Embryonic facial prominence (tissue), 1 donor: ENCODE measurements around the gene FBXW8.

Experiments used
- DNase-seq: peaks from one replicate; pipeline ENCODE4 v3.0.0-alpha.2; 2016; ENCODE audit errors: extremely low spot score

Gene FBXW8

DNA sequence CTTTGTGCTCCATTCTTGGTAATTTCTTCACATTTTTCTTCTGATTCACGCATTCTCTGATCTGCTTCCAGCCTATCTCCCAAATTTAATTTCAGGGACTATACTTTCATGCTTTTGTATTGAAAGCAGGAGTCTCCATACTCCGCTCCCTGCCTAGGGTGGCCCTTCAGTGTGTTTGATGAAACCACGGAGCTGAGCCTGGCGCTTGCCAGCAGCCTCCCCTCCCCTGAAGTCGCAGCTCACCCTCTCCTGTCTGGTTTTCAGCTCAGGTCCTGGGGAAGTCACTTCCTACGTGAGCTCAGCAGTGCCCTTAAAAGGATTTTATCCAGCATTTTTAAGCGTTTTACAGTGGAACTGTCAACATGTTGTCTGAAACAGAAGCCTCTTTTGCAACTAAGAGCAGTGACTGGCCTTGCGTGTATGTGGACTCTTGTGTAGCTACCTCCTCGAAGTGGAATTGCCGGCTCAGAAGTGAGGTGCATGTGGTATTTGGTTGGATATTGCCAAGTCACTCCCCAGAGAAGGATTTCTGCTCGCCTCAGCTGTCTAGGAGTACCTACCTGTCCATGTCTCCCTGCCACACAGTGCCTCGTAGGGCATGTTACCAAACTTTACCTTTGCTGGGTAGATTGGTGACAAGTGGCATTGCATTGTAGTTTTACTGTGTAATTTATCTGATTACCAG, 109.9 kb downstream of the FBXW8 start:
- DNase-seq, result no peak

DNA sequence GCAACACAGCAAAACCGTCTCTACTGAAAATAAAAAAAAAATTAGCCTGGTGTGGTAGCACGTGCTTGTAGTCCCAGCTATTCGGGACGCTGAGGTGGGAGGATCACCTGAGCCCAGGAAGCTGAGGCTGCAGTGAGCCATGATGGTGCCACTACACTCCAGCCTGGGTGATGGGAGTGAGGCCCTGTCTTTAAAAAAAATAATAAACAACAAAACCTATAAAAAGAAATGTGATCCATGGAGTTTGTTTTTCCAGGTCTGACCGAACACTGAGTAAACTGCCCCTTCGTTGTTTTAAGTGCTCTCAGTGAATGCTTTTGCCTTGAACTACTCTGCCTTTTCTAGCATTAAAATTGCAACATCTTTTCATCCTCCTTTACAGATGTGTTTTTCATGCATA, 111.7 kb downstream of the FBXW8 start:
- DNase-seq, result no peak

DNA sequence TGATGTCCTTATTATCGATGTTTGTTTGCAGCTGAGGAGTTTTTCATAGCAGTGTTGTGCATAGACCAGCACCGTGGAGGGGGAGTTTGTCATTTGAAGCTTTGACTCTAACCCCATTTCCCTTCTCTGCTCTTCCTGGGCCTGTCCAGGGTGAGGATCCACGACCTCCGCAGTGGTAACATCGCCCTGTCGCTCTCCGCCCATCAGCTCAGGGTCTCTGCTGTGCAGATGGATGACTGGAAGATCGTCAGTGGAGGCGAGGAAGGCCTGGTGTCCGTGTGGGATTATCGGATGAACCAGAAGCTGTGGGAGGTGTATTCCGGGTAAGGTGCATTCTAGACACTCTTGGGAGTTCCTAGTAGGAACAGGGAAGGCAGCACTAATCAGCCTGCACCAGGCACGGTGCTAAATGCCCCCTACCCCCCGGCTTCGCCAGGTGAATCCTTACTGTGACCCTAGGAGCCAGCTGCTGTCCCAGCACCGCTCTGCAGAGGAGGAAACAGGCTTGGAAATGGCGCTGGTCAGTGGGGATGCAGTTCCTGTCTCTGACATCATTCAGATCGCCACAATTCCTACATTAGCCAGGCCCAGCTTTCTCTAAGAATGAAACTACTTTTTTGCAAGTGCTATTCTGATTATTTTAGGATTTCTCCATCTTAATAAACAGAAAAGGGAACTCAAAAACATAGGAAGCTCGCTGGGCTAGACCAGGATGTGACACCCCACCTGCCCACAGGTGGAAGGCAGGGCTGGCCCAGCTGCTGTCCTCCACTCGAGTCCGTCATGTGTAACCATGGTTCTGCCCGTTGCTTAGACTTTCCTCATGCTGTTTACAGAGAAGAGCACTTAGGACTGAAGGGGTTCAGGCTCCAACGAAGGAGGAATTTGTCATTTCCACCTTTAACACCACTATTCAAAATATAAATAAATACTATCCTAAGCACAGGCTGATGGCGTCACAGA, 113.5 kb downstream of the FBXW8 start:
- no peak for DNase-seq

DNA sequence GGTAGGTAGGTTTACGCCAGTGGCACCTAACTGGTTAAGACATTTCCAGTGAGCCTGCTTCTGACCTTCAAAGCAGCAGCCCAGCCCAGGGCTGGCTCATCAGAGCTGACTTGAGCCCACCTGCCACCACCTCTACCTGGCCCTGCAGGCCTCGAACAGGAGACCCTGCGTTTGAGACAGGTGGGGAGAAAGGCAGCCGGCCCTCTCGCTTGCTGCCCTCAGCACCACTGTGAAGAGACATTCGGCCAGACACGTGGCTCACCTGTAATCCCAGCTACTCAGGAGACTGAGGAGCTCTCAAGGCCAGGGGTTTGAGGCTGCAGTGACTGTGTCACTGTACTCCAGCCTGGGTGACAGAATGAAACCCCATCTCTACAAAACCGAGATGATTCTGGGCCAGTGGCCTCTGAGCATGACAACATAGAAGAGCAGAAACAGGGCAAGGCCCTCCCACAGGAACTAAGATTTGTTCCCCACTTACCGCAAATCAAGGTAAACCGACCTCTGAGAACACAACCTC, 114.3 kb downstream of the FBXW8 start:
- no peak for DNase-seq

DNA sequence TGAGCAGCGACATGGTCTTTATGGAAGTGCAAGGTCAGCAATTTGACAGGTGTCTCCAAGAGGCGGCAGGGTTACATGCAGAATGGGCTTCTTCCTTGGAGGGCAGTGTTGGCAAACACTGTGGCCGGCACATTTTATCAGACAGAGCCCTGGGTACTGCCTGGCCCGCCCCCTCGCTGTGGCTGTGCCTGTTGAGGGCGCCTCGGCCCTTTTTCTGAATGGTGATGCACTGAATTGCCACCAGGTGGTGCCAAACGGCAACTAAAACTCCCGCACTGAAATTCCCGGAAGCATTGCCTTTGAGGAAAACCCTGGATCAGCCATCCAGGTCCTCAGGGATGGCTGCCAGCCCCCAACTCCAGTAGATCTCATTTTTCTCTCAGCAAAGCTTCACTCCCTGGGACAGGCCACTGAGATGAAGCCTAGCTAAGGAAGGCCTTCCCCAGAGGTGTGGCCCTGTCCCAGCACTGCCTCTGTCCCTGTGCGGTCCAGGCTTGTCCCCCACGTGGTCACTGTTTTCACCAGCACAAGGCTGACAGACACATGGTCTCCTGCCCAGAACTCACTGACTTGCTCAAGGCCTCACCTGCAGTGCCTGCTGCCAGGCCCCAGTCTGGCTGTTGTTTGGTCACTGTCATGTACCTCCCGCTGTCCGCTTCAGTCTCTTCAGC, 114.9 kb downstream of the FBXW8 start:
- no peak for DNase-seq

DNA sequence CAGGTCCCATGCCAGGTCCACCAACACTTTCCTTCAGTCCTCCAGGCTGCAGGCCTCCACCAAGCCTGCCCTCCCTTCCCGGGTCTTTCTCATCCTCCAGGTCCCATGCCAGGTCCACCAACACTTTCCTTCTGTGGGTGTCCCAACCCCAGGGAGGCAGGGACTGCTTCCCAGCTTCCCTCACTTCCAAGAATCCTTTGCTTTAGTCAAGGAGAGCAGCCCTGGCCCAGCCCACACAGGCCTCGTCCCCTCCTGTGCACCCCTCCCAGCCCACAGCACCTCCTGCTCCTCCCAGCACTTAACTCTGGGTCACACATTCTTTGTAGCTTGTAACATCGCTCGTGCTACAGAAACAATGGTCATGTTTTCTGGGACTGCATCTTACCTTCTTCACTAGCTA, 115.6 kb downstream of the FBXW8 start:
- DNase-seq, result no peak

DNA sequence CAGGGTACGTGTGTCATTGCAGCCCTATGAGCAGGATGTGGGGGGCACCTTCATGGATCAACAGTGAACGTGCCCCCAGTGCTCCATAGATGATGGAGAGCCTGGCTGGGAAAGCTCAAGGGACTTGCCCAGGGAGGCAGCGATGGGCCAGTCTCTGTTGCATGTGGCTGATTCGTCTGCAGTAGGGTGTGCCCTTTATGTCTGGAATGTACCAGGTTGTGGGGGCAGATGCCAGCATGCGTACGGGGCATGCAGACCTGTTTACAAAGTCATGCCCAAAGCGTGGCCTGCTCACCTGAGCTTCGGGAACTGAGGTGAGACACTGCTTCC, 116.1 kb downstream of the FBXW8 start:
- DNase-seq, result no peak

DNA sequence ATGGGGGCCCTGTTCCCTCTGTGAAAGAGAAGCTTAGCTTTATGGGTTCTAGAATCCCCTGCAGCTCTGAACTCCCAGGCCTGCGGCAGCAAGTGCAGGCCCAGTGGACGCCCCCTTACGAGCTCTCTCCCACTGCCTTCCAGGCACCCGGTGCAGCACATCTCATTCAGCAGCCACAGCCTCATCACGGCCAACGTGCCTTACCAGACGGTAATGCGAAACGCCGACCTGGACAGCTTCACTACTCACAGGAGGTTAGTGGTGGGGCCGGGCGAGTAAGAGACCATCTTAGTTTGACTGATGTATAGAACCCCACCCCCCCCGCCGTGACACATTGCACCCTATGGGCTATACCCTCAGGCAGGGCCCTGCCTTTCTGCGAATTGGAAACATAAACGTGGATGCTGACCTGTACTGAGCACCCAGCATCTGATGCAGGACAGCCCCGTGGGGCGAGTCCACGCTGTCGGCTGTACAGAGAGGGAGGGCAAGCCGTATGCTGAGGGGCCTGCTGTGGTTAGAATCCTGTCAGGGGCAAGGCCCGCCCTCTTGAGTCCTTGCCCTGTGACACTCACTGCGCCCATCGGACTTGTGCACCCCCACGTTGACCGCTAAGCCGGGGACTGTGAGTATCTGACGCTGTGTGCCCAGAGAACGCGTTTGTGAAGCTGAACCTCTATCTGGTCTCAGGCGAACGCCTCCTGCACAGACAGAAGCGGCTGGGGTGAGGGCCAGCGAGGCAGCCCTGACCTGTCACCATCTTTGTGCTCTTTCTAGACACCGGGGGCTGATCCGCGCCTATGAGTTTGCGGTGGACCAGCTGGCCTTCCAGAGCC, 116.7 kb downstream of the FBXW8 start:
- no peak for DNase-seq

DNA sequence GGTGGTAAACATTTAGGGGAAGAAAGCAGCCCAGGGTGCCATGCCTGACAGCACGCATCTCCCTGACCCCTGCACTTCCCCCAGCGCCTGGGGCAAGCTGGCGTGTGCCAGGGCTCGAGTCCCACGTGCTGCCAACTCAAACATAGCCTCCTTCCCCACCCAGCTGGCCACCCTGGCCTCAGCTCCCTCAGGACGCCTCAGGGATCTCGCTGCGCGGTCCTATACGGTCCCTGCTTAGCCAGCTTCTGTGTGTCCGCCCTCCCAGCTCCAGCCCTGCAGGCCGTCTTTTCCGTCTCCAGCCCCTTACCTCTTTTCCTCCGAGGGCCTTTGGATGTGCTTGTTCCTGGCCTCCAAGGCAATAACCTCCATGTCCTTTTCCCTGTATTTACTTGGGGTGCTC, 117.5 kb downstream of the FBXW8 start:
- DNase-seq, result no peak

DNA sequence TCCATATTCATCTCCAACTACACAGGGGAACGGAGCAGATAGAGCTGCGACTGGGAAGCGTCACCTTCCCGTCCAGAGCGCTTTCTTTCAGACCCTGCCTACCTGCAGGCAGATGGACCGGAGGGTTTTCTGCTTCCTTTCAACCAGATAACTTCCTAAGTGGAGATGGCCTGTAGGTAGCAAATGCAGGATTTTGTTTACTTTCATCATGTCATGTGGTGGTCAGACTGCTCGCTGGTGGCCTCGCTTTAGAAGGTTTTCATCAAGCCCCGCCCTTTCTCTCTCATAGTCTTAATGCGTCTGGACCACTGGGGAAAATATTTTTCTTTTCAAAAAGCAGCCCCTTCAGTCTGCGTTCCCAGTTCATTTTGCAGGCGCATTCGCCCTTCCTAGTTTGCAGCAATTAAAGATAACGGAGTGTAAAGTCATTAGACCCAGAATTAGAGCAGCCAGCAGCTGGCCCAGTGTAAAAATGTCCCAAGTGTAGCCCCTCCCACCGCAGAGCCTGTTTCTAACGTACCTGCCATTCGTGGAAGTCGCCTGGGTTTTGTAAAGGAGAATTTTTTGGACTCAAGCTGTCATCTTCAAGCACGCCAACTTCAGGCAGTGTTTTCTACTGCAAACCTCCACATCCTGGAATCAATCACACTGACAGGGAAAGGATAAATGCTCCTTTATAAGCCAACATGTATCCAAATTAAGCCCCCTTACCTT, 119.6 kb downstream of the FBXW8 start:
- DNase-seq, result no peak

DNA sequence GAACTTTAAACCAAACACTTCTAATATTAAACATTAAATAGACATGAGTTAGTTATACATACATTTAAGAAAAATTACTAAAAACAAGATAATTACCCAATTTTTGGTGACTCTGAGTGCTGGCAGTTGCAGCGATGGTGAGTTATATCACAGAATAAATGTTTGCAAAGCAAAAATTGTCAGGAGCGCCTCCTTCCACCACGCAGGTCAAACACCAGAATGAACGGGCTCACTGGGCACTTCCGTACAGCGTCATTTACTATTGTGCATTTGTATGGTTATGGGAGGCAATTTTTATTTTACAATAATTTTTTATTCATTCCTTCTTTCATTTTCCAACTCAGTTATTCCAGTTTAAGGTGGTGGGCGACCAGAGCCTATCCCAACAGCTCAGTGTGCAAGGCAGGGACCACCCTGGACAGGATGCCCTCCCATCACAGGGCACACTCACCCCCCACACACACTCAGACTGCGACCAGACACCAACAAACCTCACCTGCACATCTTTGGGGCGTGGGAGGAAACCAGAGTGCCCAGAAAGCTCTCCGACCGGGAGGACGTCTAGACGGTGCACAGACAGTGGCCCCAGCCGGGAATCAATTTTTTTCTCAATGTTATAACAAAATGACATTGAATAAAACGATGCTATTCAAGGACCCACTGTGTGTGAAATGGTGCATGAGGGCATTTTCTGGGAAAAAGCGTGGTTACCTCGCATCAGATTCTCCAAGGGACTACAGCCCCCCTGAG, 121.3 kb downstream of the FBXW8 start:
- DNase-seq, result no peak

DNA sequence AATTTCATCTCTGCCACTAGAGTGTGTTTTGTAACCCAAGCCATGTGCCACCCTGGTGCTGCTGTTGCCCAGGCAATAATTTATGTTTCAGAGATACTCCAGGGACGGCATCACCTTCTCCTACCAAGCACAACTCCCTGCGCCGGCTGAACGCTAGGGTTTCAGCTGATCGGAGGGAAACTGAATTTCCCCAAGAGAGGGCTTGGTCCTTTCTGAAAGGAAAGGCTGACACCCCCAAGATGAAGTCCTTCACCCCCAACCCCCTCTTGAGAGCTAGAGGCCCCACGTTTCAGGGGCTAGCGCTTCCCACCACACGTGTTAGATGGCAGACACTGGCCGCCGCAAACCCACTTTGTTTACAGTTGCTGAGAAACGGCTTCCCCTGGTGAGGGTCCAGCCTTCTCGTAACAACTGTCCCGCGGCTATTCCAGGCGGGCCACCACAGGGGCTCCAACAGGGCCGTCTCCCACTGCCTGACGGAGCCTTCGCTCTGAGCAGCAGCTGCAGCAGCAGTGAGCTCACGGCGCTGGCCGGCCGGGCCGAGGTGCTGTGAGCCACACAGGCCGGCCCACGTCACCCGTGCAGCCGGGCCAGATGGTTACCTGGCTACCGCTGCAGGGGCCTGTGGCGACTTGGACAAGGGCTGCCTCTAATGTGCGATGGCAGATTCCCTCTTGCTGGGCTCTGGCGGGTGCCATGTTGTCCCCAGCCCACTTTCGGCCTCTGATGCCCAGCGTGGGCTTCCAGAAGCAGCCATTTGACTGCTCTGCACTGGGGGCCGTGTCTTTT, 122.0 kb downstream of the FBXW8 start:
- no peak for DNase-seq

DNA sequence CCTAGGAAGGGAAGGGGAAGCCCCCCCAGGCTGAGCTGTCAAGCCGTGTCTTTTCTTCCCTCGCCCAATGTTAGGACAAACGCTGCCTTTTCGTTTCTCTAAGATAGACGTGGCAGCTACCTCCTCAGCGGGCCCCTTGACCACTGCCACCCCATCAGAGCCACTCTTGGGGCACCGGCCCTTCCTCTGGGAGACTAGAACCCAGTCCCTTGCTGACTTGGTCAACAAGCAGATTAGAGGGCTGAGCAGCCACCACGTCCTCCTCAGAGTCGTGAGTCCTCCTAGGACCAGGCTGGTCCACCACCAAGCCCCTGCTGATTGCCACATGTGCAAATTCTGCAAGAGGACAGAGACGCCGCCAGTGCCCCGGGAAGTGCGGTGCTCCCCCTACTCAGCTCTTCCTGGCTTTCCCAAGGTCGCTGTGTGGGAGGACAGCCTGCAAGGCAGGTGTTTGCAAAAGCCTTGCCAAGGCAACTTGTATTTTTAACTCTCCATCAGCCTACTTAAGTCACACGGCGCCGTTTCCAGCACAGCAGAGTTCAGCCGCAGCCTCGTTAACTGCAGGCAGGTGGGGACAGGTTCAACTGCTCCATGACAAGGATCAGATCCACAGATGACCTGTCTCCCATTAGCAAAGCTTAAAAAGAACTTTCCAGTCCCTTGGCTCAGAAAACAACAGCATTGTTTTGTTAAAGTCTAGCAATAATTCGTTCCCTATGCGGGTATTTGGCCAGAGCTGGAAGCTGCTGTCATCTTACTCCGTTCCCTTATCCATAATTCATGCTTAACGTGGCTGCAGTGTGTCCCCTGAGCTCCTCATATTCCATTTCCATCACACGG, 122.9 kb downstream of the FBXW8 start:
- DNase-seq, result no peak

DNA sequence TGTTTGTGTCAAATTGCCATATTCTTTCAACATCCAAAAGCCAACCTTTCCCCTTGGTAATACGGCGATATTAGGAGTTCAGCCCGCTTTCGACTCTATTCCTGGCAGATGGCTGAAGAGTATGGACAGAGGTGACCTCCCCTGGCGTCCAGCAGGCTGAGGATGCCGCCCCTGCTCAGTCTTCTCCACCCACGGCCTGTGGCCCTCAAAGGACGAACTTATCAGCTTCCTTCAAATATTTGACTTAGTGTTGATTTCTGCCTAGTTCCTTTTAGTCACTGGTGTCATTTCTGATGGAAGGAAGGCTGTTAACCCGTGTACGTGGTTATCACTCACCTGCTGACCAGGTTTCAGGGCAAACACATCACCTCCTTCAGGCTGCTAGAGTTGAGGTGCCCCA, 123.5 kb downstream of the FBXW8 start:
- no peak for DNase-seq

DNA sequence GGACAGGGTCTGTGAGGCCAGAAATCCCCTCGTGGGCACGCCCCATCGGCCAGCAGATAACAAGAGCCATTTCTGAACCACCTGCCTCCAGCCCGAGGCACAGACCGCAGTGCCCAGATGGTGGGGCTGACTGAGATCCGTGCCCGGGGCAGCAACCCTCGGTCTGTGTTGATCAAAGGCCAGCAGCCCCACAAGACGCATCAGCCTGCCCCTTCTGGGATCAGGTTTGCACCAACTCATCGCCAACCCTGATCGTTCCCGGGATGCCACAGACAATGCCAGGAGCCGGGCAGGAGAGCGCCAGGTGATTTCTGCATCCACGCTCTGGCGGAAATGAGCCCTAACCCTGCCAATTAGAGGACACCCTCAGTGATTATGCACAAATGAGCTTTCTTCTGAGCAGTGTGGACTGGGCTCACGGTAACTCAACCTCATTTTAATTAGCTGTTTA, 124.0 kb downstream of the FBXW8 start:
- DNase-seq, result no peak

DNA sequence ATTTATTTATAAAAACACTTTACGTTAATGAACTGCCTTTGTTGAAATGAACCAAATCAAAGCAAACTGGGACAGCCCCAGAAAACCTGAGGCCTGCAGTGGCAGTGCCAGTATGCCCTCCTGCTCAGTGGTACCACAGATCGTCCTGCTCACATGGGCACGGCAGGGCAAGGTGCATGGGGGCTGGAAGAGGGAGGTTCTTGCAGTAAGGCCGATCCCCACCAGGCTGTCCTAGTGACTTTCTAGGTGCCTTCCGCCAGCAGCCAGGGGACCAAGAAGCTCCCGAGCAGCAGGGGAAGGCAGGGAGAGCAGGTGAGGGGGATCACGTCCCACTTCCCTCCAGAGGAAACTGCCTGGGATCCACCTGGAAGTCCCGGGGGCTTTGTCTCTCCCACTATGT, 124.5 kb downstream of the FBXW8 start:
- DNase-seq, result no peak

DNA sequence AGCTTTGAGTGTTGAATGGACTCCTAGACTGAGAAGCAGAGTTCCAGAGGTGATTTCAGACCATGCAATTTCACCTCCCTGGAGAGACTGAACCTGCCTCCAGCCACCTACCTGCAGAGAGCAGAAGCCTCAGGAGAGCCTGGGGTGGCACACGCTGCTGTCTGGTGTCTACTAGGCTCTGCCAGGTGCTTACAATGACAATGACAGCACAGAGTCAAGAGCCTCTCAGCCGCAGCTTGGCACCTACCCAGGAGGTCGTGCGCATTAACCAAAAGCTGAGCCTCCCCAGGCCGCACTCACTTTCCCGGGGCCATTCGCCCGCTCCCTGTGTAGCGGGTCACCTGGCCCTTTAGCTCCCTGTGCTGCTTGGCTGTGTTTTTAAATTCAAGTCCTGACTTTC, 125.3 kb downstream of the FBXW8 start:
- DNase-seq, result no peak

DNA sequence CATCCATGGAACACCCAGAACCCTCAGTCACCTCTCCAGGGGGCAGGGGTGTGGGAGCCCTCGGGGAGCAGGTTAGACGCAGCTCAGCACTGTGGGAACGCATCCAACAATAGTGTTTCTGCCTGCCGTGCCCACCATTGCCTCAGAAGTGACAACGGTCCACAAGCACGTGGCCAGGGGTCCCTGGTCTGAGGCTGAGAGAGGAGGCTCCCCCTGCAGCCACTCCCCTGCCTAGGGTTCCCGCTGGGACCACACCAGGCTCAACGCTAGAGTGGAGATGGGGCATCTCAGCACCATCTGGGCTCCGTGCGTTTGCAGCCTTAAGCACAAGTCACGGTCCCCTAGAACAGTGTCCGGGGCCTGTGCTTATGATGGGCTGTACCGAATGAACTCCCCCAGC, 125.8 kb downstream of the FBXW8 start:
- no peak for DNase-seq
